Ovary (tissue), 9 donors: Measurements from ENCODE around the gene DHRS2. TPM values are rescaled to one million over a fixed set of nuclear protein-coding genes. Genes with fewer than 3 reads are reported as not detected.

ENCODE experiments used
- DNase-seq, 5 donors: peaks; one replicate each; pipeline ENCODE4 v3.0.0-alpha.2; 2019 to 2020
- H3K27ac ChIP-seq, 2 donors: fragments of 200-600 bp; one replicate each; pipeline versions ENCODE4 v1.5.1 to v1.8.0; 2019 to 2022
- H3K27me3 ChIP-seq: fragments of 200-600 bp; one replicate; pipeline ENCODE4 v1.8.0; 2022
- H3K36me3 ChIP-seq: fragments of 200-600 bp; sonication (generic); one replicate; pipeline ENCODE4 v1.5.1; 2019
- H3K4me1 ChIP-seq: one replicate; pipeline ENCODE4 v1.8.1; 2013; ENCODE audit warnings: mild to moderate bottlenecking, moderate library complexity; ENCODE audit not compliant: insufficient read depth
- H3K4me3 ChIP-seq: fragments of 200-600 bp; sonication (generic); one replicate; pipeline ENCODE4 v1.5.1; 2017
- H3K9me3 ChIP-seq, 2 donors: fragments of 200-600 bp in 1 of 2; sonication (generic) in 1 of 2; one replicate each; pipeline versions ENCODE4 v1.5.1 to v1.8.1; 2013 to 2019; ENCODE audit warnings: mild to moderate bottlenecking in 1 of 2, moderate library complexity in 1 of 2
- EP300 ChIP-seq: sonication (generic); formaldehyde crosslinking; IDR thresholded peaks from one replicate; pipeline ENCODE4 v1.6.1; 2017; ENCODE audit warnings: antibody characterized with exemption
- POLR2A ChIP-seq: fragments of 450-650 bp; IDR thresholded peaks from one replicate; pipeline ENCODE4 v1.6.1; 2017; ENCODE audit warnings: antibody characterized with exemption, mild to moderate bottlenecking, moderate library complexity
- WGBS, 3 donors: extraction: QIAGEN DNeasy Blood & Tissue Kit in 1 of 3; methylation state at CpG; one replicate each; pipeline versions ENCODE4 v1.1.5 to v1.1.7; 2013 to 2017; 5-methylcytosine and 5-hydroxymethylcytosine counted together
- intact Hi-C, 4 donors: fragments of 100-400 bp; cut with DNase I; formaldehyde crosslinking; loops; one replicate each; pipeline versions ENCODE4 v1.11.0 to v1.15.1; 2022 to 2023
- polyA plus RNA-seq, 2 donors: library from polyadenylated mRNA; stranded (reverse); fragments of 200-250 nt in 1 of 2; fragments of 350-450 nt in 1 of 2; fragmentation: Illumina TruSeq in 1 of 2; extraction: RNeasy Lipid Tissue Mini Kit (QIAGEN cat#74804) in 1 of 2; gene quantifications; one replicate each; pipeline ENCODE4 v1.2.3, GENCODE V29; 2013 to 2014
- total RNA-seq, 7 donors: library from RNA; depleted of rRNA in 2 of 7; stranded (reverse); fragments of >200 nt in 2 of 7; fragmentation: NEBNext Ultra II Directional in 3 of 7; extraction: Animal tissue kit (Norgen Biotek cat#: 25700) in 3 of 7; gene quantifications; one replicate each; pipeline versions ENCODE4 v1.1.0 to v1.2.4, GENCODE V29; 2016 to 2023
- TF ChIP-seq, protein P1 (sequence below), 3 donors: fragments of 450-650 bp in 2 of 3; fragments of 200-600 bp in 1 of 3; IDR thresholded peaks; one replicate each; pipeline versions ENCODE4 v1.5.1 to v1.8.0; 2016 to 2022; ENCODE audit warnings: antibody characterized with exemption in 3 of 3, mild to moderate bottlenecking in 1 of 3
- donor health status: DM: no; HTN: no; CAD: no; lungs with moderate emphysema.
- donor health status: DM: no; HTN: no; CAD: no.
- donor health status: Bipolar disorder and iron deficiency.
- donor health status: DM: yes; HTN: yes; CAD: no.
- donor health status: DM: no; HTN: no; CAD: no.
- donor health status: DM: yes; HTN: yes; CAD: no.

The DHRS2 gene
- total and polyA plus RNA-seq, 9 donors = 1.6 to 46.6 (median 14.9) TPM

- intact Hi-C loops = loop anchor here in 1 of 4 donors (10.0 kb wide), 1 partner anchor 270 kb away; no protein-coding TSS in a partner anchor
- H3K36me3 ChIP-seq = no peaks in the 10 kb centered on the region
Measured at GRCh38 chr14:23644195-23644918, 8.2 kb downstream of the DHRS2 start.

GRCh38 chr14:23644919-23645336, 8.8 kb downstream of the DHRS2 start:
- WGBS, 3 donors = 92 to 94% (median 94%) methylated on average over 8 of the region's 8 CpGs
- Histone ChIP-seq H3K27me3 (no peaks in the 10 kb centered on the region), H3K4me3 (no peak overlapping the region), H3K36me3 (no peaks in the 10 kb centered on the region), H3K27ac (no peak overlapping the region), H3K9me3 (no peaks in the 10 kb centered on the region), H3K4me1 (peaks cover 16% of the 10 kb centered on the region)
- intact Hi-C loops = loop anchor here in 1 of 4 donors (10.0 kb wide), 1 partner anchor 270 kb away; no protein-coding TSS in a partner anchor
- TF ChIP-seq, protein P1, sequence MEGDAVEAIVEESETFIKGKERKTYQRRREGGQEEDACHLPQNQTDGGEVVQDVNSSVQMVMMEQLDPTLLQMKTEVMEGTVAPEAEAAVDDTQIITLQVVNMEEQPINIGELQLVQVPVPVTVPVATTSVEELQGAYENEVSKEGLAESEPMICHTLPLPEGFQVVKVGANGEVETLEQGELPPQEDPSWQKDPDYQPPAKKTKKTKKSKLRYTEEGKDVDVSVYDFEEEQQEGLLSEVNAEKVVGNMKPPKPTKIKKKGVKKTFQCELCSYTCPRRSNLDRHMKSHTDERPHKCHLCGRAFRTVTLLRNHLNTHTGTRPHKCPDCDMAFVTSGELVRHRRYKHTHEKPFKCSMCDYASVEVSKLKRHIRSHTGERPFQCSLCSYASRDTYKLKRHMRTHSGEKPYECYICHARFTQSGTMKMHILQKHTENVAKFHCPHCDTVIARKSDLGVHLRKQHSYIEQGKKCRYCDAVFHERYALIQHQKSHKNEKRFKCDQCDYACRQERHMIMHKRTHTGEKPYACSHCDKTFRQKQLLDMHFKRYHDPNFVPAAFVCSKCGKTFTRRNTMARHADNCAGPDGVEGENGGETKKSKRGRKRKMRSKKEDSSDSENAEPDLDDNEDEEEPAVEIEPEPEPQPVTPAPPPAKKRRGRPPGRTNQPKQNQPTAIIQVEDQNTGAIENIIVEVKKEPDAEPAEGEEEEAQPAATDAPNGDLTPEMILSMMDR (IDR thresholded peaks at IDR 0.05) = no peak
- TF ChIP-seq EP300 (no peak), POLR2A (no peak)
- DNase-seq = no peak

More at GRCh38 chr14:23644195-23644918, 8.2 kb downstream of the DHRS2 start:
- WGBS, 3 donors = 93 to 96% (median 96%) methylated on average over 5 of the region's 5 CpGs
- H3K4me1 ChIP-seq = peaks cover 21% of the 10 kb centered on the region
- no peak overlapping the region for H3K4me3 ChIP-seq
- DNase-seq = no peak
- H3K27ac ChIP-seq = no peak overlapping the region
- no peaks in the 10 kb centered on the region for H3K27me3 ChIP-seq
- TF ChIP-seq POLR2A (no peak), EP300 (no peak)
- TF ChIP-seq, protein P1 (IDR thresholded peaks at IDR 0.05) = no peak
- H3K9me3 ChIP-seq = no peaks in the 10 kb centered on the region

DNA sequence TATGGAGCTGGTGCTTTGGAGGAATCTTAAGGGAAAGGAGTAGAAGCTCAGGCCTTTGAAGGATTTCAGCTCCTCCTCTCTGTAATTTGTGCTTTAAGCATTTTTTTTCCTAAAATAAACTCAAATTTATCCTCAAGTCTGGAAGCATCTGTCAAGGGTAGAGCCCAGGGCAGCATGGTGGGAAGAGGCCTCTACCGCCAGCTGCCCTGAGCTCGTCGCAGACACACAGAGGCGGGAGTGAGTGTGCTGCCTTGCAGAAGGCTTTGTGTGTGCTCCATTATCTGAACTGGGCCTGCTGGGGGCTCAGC, 9.3 kb downstream of the DHRS2 start:
- Histone ChIP-seq H3K4me3 (no peak overlapping the region), H3K27ac (no peak overlapping the region), H3K27me3 (no peaks in the 10 kb centered on the region), H3K36me3 (no peaks in the 10 kb centered on the region), H3K9me3 (no peaks in the 10 kb centered on the region), H3K4me1 (peaks cover 12% of the 10 kb centered on the region)
- 88 to 97% (median 95%) methylated on average over 4 of the region's 4 CpGs for WGBS, 3 donors
- no peak for DNase-seq
- intact Hi-C loops = loop anchor here in 1 of 4 donors (10.0 kb wide), 1 partner anchor 269 kb away; no protein-coding TSS in a partner anchor
- TF ChIP-seq POLR2A (no peak), EP300 (no peak)
- TF ChIP-seq, protein P1 (IDR thresholded peaks at IDR 0.05) = no peak

DNA sequence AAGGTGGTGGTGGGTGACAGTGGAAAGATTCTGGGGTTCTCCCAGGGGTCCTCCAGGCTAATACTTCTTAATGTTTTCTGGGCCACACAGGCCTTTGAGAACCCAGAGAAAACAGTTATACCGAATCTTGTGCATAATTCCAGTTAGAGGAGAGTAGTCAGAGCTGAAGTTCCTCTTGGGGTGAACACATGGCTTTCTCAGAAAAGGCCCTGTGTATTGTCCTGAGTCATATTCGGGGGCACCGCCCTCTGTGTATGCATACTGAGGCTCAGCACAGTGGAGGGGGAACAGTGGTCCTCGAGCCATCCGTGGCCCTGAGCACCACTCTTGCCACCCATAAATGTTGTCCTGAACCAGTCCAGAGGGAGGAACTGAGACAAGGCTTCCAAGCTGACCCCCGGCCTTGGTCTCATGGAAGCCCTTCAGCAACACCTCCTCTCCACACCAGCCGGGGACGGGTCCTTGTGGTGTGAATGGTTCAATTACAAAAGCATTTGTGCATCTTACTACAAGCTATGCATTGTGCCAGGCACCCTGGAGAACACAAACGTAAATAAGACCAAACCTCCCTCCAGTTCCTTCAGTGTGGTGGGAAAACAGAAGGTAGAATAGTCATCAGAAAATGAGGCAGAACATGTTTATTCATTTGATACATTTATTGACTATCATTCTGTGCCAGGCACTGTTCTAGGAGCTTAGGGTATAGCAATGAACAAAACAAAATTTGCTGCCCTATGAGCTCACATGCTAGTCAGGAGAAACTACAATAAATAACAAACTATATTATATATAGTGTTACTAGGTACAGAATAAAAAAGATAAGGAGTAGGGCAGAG, 9.9 kb downstream of the DHRS2 start:
- Histone ChIP-seq H3K4me3 (no peak overlapping the region), H3K9me3 (no peaks in the 10 kb centered on the region), H3K36me3 (no peaks in the 10 kb centered on the region), H3K27me3 (no peaks in the 10 kb centered on the region), H3K27ac (no peak overlapping the region), H3K4me1 (peaks cover 10% of the 10 kb centered on the region)
- TF ChIP-seq, protein P1 (IDR thresholded peaks at IDR 0.05) = no peak
- 88 to 90% (median 88%) methylated on average over 9 of the region's 9 CpGs for WGBS, 3 donors
- no peak for DNase-seq
- intact Hi-C loops = loop anchor here in 1 of 4 donors (10.0 kb wide), 1 partner anchor 269 kb away; no protein-coding TSS in a partner anchor
